ENCODE results near the gene TNS3. TPM values are rescaled to one million over a fixed set of nuclear protein-coding genes. Genes with fewer than 3 reads are reported as not detected.

TNS3 gene
- total RNA-seq, 1 donor from 2014 or later: 30.3 TPM

GRCh38 chr7:47282790-47283496 is 299.0 kb downstream of the TNS3 start:
- peaks cover 6% of the 10 kb centered on the region for H3K9me3 Mint-ChIP-seq
- no peaks in the 10 kb centered on the region for H3K27me3 Mint-ChIP-seq
- peaks cover 75% of the 10 kb centered on the region for H3K36me3 Mint-ChIP-seq (ENCODE audit: low read depth)
- no peak overlapping the region for H3K27ac Mint-ChIP-seq
- ChIA-PET POLR2A (no interaction called here), CTCF (interaction anchor here (2.2 kb wide), 1 partner anchor 17 kb away, joined by 7 read pairs; no protein-coding TSS in a partner anchor)
- H3K4me1 Mint-ChIP-seq: peaks cover 10% of the 10 kb centered on the region
- no peak for ATAC-seq (ENCODE audit: low read depth)
- DNase-seq: no peak
- intact Hi-C loops (cut with micrococcal nuclease): no loop called here
- H3K4me3 Mint-ChIP-seq: no peak overlapping the region
- TF ChIP-seq CTCF (IDR thresholded peaks at IDR 0.05): no peak

GRCh38 chr7:47281966-47282643 is 299.8 kb downstream of the TNS3 start:
- Mint-ChIP-seq H3K36me3 (ENCODE audit: low read depth) (peaks cover 74% of the 10 kb centered on the region), H3K4me1 (peaks cover 10% of the 10 kb centered on the region), H3K9me3 (peaks cover 6% of the 10 kb centered on the region), H3K27ac (no peak overlapping the region), H3K4me3 (no peak overlapping the region), H3K27me3 (no peaks in the 10 kb centered on the region)
- ATAC-seq (ENCODE audit: low read depth) (no peak), DNase-seq (no peak)
- CTCF ChIA-PET: interaction anchor here (2.2 kb wide), 1 partner anchor 16 kb away, joined by 7 read pairs; no protein-coding TSS in a partner anchor
- POLR2A ChIA-PET: no interaction called here
- no peak for TF ChIP-seq CTCF (IDR thresholded peaks at IDR 0.05)
- intact Hi-C loops (cut with micrococcal nuclease): no loop called here

GRCh38 chr7:47281161-47281560 is 300.8 kb downstream of the TNS3 start:
- ChIA-PET POLR2A (no interaction called here), CTCF (interaction anchor here (2.2 kb wide), 1 partner anchor 15 kb away, joined by 7 read pairs; no protein-coding TSS in a partner anchor)
- no peaks in the 10 kb centered on the region for H3K27me3 Mint-ChIP-seq
- H3K27ac Mint-ChIP-seq: no peak overlapping the region
- H3K4me3 Mint-ChIP-seq: no peak overlapping the region
- H3K36me3 Mint-ChIP-seq (ENCODE audit: low read depth): peaks cover 73% of the 10 kb centered on the region
- intact Hi-C loops (cut with micrococcal nuclease): no loop called here
- no peak for TF ChIP-seq CTCF (IDR thresholded peaks at IDR 0.05)
- no peak for ATAC-seq (ENCODE audit: low read depth)
- peaks cover 6% of the 10 kb centered on the region for H3K9me3 Mint-ChIP-seq
- DNase-seq: no peak
- H3K4me1 Mint-ChIP-seq: peaks cover 10% of the 10 kb centered on the region

GRCh38 chr7:47280114-47280513 is 301.8 kb downstream of the TNS3 start:
- ChIA-PET CTCF (no interaction called here), POLR2A (no interaction called here)
- Mint-ChIP-seq H3K4me3 (no peak overlapping the region), H3K36me3 (ENCODE audit: low read depth) (peaks cover 70% of the 10 kb centered on the region), H3K27ac (no peak overlapping the region), H3K27me3 (no peaks in the 10 kb centered on the region), H3K4me1 (peaks cover 10% of the 10 kb centered on the region), H3K9me3 (no peaks in the 10 kb centered on the region)
- ATAC-seq (ENCODE audit: low read depth) (no peak), DNase-seq (no peak)
- no peak for TF ChIP-seq CTCF (IDR thresholded peaks at IDR 0.05)
- intact Hi-C loops (cut with micrococcal nuclease): no loop called here

- intact Hi-C loops (cut with micrococcal nuclease): no loop called here
- no peak for DNase-seq
- Mint-ChIP-seq H3K4me1 (peaks cover 10% of the 10 kb centered on the region), H3K9me3 (no peaks in the 10 kb centered on the region), H3K36me3 (ENCODE audit: low read depth) (peaks cover 55% of the 10 kb centered on the region), H3K27ac (no peak overlapping the region), H3K27me3 (no peaks in the 10 kb centered on the region), H3K4me3 (no peak overlapping the region)
- CTCF ChIA-PET: no interaction called here
- no peak for TF ChIP-seq CTCF (IDR thresholded peaks at IDR 0.05)
- POLR2A ChIA-PET: no interaction called here
- no peak for ATAC-seq (ENCODE audit: low read depth)
Measured at GRCh38 chr7:47278043-47278442, 303.9 kb downstream of the TNS3 start.

All from activated B cell treated with CpG ODN at 0.5 μM for 24 hours (primary cell).